ENCODE data around the gene NLRP13.

The NLRP13 gene

DNA sequence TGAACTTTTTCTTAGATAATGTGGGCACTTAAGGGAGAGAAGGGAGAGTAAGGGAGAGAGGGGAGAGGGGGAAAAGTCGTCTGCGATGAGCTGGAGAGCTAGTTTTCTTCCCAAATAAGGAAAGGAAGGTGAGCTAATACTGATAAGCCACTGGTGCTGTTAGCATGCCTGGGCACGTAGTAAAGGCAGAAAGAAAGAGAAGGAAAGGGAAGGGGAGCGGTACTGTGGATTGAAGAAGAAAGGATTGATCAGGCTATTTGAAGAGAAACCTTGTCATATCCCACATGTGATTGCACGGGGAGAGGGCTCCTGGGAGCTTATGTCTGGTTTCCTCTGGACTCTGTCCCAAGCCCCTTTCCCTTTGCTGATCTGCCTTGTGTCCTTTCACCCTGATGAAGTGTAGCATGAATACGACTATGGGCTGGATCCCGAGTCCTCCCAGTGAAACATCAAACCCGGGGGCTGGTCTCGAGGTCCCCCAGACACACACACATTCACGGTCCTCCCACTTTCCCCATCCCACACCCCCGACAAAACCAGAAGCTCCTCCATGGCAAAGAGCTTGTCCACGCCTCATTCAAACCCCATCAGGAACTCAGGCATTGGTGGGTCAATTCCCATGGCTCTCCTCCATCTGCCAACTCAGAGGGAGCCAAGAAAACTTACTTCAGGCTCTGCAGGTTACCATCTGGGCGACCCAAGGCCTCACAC, 30.6 kb downstream of the NLRP13 start:
- no peak for DNase-seq (ENCODE audit: low read depth)
- TF ChIP-seq, protein P1, sequence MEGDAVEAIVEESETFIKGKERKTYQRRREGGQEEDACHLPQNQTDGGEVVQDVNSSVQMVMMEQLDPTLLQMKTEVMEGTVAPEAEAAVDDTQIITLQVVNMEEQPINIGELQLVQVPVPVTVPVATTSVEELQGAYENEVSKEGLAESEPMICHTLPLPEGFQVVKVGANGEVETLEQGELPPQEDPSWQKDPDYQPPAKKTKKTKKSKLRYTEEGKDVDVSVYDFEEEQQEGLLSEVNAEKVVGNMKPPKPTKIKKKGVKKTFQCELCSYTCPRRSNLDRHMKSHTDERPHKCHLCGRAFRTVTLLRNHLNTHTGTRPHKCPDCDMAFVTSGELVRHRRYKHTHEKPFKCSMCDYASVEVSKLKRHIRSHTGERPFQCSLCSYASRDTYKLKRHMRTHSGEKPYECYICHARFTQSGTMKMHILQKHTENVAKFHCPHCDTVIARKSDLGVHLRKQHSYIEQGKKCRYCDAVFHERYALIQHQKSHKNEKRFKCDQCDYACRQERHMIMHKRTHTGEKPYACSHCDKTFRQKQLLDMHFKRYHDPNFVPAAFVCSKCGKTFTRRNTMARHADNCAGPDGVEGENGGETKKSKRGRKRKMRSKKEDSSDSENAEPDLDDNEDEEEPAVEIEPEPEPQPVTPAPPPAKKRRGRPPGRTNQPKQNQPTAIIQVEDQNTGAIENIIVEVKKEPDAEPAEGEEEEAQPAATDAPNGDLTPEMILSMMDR (IDR thresholded peaks at IDR 0.05; ENCODE audit: low read depth, low read length, missing control alignments), result no peak
- no peak overlapping the region for H3K4me3 ChIP-seq (ENCODE audit: low read depth, low read length)

DNA sequence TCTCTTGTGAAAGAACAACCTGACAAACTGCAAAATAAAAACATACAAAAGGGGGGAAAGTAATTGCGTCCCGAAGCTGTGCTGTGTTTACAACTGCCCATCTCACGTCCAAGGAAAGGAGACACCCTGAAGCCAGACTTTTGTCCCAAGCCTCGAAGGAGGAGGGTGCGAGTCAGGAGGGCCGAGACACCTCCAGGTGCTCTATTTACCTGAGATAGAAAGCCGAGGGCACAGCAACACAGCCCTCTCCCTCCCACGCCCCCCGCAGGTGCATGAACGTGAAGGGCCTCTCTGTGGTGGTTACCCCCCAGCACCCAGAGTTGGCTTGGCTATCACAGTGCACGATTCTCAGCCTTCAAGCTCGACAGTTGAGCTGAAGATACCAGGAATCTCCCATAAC, 33.2 kb downstream of the NLRP13 start:
- no peak overlapping the region for H3K4me3 ChIP-seq (ENCODE audit: low read depth, low read length)
- TF ChIP-seq, protein P1 (IDR thresholded peaks at IDR 0.05; ENCODE audit: low read depth, low read length, missing control alignments), result no peak
- no peak for DNase-seq (ENCODE audit: low read depth)

DNA sequence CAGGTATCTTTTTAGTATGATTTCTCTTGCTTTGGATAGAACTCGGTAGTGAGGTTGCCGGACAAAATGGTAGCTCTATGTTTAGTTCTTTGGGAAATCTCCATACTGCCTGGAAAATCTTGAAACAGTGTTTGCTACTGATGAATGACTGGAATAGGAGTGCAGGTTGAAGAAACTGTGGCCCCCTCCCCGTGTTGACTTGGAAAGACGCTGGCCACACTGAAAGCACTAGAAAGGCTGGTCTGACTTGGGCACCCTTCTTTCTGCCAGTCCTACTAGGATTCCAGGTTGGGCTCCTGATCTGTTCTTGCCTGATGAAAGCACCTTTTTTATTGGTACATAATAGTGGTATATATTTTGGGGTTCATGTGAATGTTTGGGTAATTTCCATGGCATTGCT, 49.5 kb downstream of the NLRP13 start:
- H3K4me3 ChIP-seq (ENCODE audit: low read depth, low read length), result no peak overlapping the region
- TF ChIP-seq, protein P1 (IDR thresholded peaks at IDR 0.05; ENCODE audit: low read depth, low read length, missing control alignments), result no peak
- no peak for DNase-seq (ENCODE audit: low read depth)

DNA sequence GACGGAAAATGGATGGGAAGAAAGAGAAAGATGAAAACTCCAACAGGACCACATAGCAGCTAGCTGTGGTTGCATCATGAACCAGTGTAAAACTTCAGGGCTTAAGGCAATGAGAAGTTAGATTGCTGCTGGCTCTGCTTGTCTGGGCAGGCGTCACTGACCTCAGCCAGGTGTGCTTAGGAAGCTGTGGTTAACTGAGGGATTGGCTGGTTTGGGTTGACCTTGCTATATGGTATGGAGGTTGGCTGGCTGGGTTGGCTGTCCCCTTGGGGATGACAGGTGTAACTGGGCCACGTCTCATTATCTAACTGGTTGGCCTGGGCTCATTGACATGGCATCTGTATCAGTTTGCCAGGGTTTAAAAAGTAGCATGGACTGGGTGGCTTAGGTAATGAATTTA, 54.9 kb downstream of the NLRP13 start:
- no peak for DNase-seq (ENCODE audit: low read depth)
- TF ChIP-seq, protein P1 (IDR thresholded peaks at IDR 0.05; ENCODE audit: low read depth, low read length, missing control alignments), result no peak

DNA sequence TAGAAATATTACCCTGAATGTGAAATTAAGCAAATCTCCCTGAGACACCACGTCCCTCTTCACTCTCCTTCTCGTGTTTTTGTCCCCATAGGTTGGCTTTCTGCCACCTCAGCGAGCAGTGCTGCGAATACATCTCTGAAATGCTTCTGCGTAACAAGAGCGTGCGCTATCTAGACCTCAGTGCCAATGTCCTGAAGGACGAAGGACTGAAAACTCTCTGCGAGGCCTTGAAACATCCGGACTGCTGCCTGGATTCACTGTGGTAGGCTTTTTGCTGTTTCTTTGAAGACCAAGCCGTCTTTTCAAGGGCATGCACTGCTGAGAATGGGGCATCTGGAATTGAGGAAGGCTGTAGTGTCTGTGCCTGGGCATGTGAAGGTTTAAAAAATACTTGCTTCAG, 61.4 kb downstream of the NLRP13 start:
- no peak overlapping the region for H3K4me3 ChIP-seq (ENCODE audit: low read depth, low read length)

More for the DNA sequence above, 54.9 kb downstream of the NLRP13 start:
- H3K4me3 ChIP-seq (ENCODE audit: low read depth, low read length), result no peak overlapping the region

DNA sequence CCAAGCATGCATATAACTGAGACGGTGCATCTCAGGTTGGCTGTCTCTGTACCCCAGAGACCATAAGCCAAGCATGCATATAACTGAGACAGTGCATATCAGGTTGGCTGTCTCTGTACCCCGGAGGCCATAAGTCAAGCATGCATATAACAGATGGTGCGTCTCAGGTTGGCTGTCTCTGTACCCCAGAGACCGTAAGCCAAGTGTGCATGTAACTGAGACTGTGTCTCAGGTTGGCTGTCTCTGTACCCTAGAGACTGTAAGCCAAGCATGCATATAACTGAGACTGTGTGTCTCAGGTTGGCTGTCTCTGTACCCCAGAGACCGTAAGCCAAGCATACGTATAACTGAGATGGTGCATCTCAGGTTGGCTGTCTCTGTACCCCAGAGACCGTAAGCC, 65.0 kb downstream of the NLRP13 start:
- TF ChIP-seq, protein P1 (IDR thresholded peaks at IDR 0.05; ENCODE audit: low read depth, low read length, missing control alignments), result no peak
- H3K4me3 ChIP-seq (ENCODE audit: low read depth, low read length), result no peak overlapping the region
- DNase-seq (ENCODE audit: low read depth), result no peak

More for the DNA sequence above, 61.4 kb downstream of the NLRP13 start:
- TF ChIP-seq, protein P1 (IDR thresholded peaks at IDR 0.05; ENCODE audit: low read depth, low read length, missing control alignments), result no peak
- no peak for DNase-seq (ENCODE audit: low read depth)

DNA sequence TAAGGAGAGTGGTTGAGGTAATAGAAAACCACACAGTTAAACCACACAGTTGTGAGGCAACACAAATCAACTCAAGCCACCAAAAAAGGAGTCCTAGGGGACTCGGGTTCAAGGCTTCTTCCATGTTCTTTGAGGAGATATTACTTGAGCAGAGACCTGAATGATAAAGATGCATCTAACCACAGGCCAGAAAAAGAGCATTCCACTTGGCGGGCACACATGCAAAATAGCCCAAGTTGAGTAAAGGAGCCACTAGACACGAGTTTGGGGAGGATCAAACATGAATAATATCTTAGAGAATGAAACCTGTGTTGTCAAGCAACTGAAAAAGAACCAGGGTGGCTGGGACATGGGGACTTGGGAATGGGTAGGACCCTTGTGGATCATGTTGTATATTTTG, 65.6 kb downstream of the NLRP13 start:
- no peak for DNase-seq (ENCODE audit: low read depth)
- TF ChIP-seq, protein P1 (IDR thresholded peaks at IDR 0.05; ENCODE audit: low read depth, low read length, missing control alignments), result no peak
- H3K4me3 ChIP-seq (ENCODE audit: low read depth, low read length), result no peak overlapping the region
